Effector CD4-positive, alpha-beta T cell (primary cell): ENCODE results near the gene LCE6A. TPM values are rescaled to one million over a fixed set of nuclear protein-coding genes. Genes with fewer than 3 reads are reported as not detected.

Experiments used
- DNase-seq: peaks from one replicate; pipeline ENCODE4 v3.0.0-alpha.2; 2020
- total RNA-seq: gene quantifications from one replicate; lab custom pipeline; 2026; lab: John Stamatoyannopoulos, UW

Gene LCE6A
- total RNA-seq = not detected

- no peak for DNase-seq
These were observed at the start of gene LCE6A for GRCh38 chr1:152842556-152842955. LCE6A (plus strand) TSS chr1:152842856; CDS start chr1:152843521, 665 bp downstream.

GRCh38 chr1:152795686-152796085 is 47.0 kb upstream of the LCE6A start:
- no peak for DNase-seq

GRCh38 chr1:152796421-152796820 is 46.2 kb upstream of the LCE6A start, which contains the start of gene LCE1D:
LCE1D (plus strand) TSS chr1:152796721; CDS start chr1:152797795, 1,074 bp downstream.
- DNase-seq = no peak

- no peak for DNase-seq
These were observed 41.3 kb upstream of the LCE6A start for GRCh38 chr1:152801333-152801732.

GRCh38 chr1:152806576-152806975 is 36.1 kb upstream of the LCE6A start, which contains the start of gene LCE1C:
LCE1C (minus strand) TSS chr1:152806651; CDS start chr1:152805478, 1,173 bp downstream.
- no peak for DNase-seq

- DNase-seq = no peak
These were observed 31.6 kb upstream of the LCE6A start for GRCh38 chr1:152811050-152811449.

- no peak for DNase-seq
These were observed 31.0 kb upstream of the LCE6A start, which contains the start of gene LCE1B for GRCh38 chr1:152811671-152812070. LCE1B (plus strand) TSS chr1:152811971; CDS start chr1:152812447, 476 bp downstream.

- no peak for DNase-seq
These were observed 25.3 kb upstream of the LCE6A start for GRCh38 chr1:152817309-152817708.

- no peak for DNase-seq
These were observed 19.4 kb upstream of the LCE6A start for GRCh38 chr1:152823294-152823693.

GRCh38 chr1:152824964-152825363 is 17.7 kb upstream of the LCE6A start:
- DNase-seq = no peak

- DNase-seq = no peak
These were observed 15.5 kb upstream of the LCE6A start, which contains the start of gene LCE1A for GRCh38 chr1:152827173-152827572. LCE1A (plus strand) TSS chr1:152827473; CDS start chr1:152827473, 0 bp downstream.

- no peak for DNase-seq
These were observed 5.8 kb upstream of the LCE6A start for GRCh38 chr1:152836870-152837269.

- no peak for DNase-seq
These were observed 13.0 kb downstream of the LCE6A start for GRCh38 chr1:152855661-152856060.

GRCh38 chr1:152858062-152858461 is 15.4 kb downstream of the LCE6A start:
- DNase-seq = no peak

- no peak for DNase-seq
These were observed 17.0 kb downstream of the LCE6A start, which contains the start of gene LCE7A for GRCh38 chr1:152859696-152860095. LCE7A (plus strand) TSS chr1:152859996; CDS start chr1:152860698, 702 bp downstream.

GRCh38 chr1:152860129-152860528 is 17.5 kb downstream of the LCE6A start:
- DNase-seq = no peak

GRCh38 chr1:152861374-152861773 is 18.7 kb downstream of the LCE6A start:
- DNase-seq = no peak

GRCh38 chr1:152864443-152864842 is 21.8 kb downstream of the LCE6A start:
- no peak for DNase-seq

GRCh38 chr1:152866321-152866720 is 23.7 kb downstream of the LCE6A start:
- no peak for DNase-seq

GRCh38 chr1:152869808-152870419 is 27.3 kb downstream of the LCE6A start:
- DNase-seq = no peak

- no peak for DNase-seq
These were observed 28.4 kb downstream of the LCE6A start for GRCh38 chr1:152870831-152871730.

GRCh38 chr1:152871731-152872126 is 29.1 kb downstream of the LCE6A start:
- DNase-seq = no peak

GRCh38 chr1:152873495-152873894 is 30.8 kb downstream of the LCE6A start:
- no peak for DNase-seq
